Peyer's patch (tissue), 4 donors: ENCODE data around the gene RFC1.

Source experiments
- CTCF ChIP-seq, 6 experiments: fragments of 450-650 bp in 4 of 6; fragments of 200-600 bp in 2 of 6; sonication (generic) in 1 of 6; IDR thresholded peaks; one replicate each; pipeline ENCODE4 v1.5.1; 2017 to 2019; ENCODE audit warnings: antibody characterized with exemption in 6 of 6, mild to moderate bottlenecking in 3 of 6, moderate library complexity in 1 of 6
- POLR2A ChIP-seq, 2 donors: fragments of 450-650 bp; IDR thresholded peaks; one replicate each; pipeline ENCODE4 v1.5.1; 2017; ENCODE audit warnings: antibody characterized with exemption in 2 of 2, mild to moderate bottlenecking in 2 of 2, moderate library complexity in 2 of 2

GRCh38 chr4:39255871-39256270 lies 110.3 kb downstream of the RFC1 start:
- no peak for TF ChIP-seq CTCF (IDR thresholded peaks at IDR 0.05)
- TF ChIP-seq POLR2A (IDR thresholded peaks at IDR 0.05), result no peak
